H1 (cell line): ENCODE measurements around the gene MAPK14. TPM values are rescaled to one million over a fixed set of nuclear protein-coding genes. Genes with fewer than 3 reads are reported as not detected.

ENCODE experiments used
- CTCF ChIA-PET: fragments of 300-600 bp; sonication (Branson Sonifier 250); formaldehyde crosslinking; loops from one replicate; lab custom pipeline; 2021; ENCODE audit not compliant: partially characterized antibody; lab: Charles Lee
- POLR2A ChIA-PET: fragments of 300-600 bp; sonication (Branson Sonifier 250); formaldehyde crosslinking; loops from one replicate; lab custom pipeline; 2021; ENCODE audit warnings: inconsistent platforms; ENCODE audit not compliant: partially characterized antibody; lab: Charles Lee
- DNase-seq, 2 experiments: peaks; one replicate each; pipeline versions ENCODE4 v3.0.0 to v3.0.0-alpha.2; 2010 to 2022; ENCODE audit warnings: low spot score in 2 of 2, low read depth in 1 of 2, mixed read lengths in 1 of 2
- FAIRE-seq: peaks from 2 replicates; lab custom pipeline; 2011; peaks lifted over from hg19 to GRCh38; lab: Jason Lieb, UNC
- H2AFZ ChIP-seq: 2 replicates; pipeline ENCODE4 v1.8.1; 2012; ENCODE audit warnings: low read length, inconsistent platforms
- H2AK5ac ChIP-seq: 2 replicates; pipeline ENCODE4 v1.6.1; 2013; ENCODE audit warnings: low read depth, low read length
- H2BK120ac ChIP-seq: replicated peaks from 2 replicates; pipeline ENCODE3; 2013; ENCODE audit warnings: low read depth, low read length, inconsistent platforms
- H2BK12ac ChIP-seq: 2 replicates; pipeline ENCODE4 v1.6.1; 2013; ENCODE audit warnings: low read depth, low read length
- H2BK15ac ChIP-seq: 2 replicates; pipeline ENCODE4 v1.6.1; 2013; ENCODE audit warnings: low read length
- H2BK20ac ChIP-seq: 2 replicates; pipeline ENCODE4 v1.6.1; 2013; ENCODE audit warnings: low read length
- H2BK5ac ChIP-seq: 2 replicates; pipeline ENCODE4 v1.6.1; 2013; ENCODE audit warnings: low read depth, low read length
- H3K14ac ChIP-seq: 2 replicates; pipeline ENCODE4 v1.6.1; 2013; ENCODE audit warnings: inconsistent platforms; ENCODE audit not compliant: insufficient read length
- H3K18ac ChIP-seq: 2 replicates; pipeline ENCODE4 v1.6.1; 2013; ENCODE audit warnings: low read length; ENCODE audit errors: extremely low read depth
- H3K23ac ChIP-seq: 2 replicates; pipeline ENCODE4 v1.6.1; 2013; ENCODE audit warnings: inconsistent platforms; ENCODE audit not compliant: insufficient read length
- H3K23me2 ChIP-seq: 2 replicates; pipeline ENCODE4 v1.6.1; 2013; ENCODE audit warnings: low read depth, low read length
- H3K27ac ChIP-seq: 2 replicates; pipeline ENCODE4 v1.6.1; 2011; ENCODE audit warnings: low read depth, low read length, inconsistent platforms
- H3K27me3 ChIP-seq, 4 experiments: replicated peaks in 1 of 4; 1 replicate in 1 of 4; 2 replicates in 3 of 4; pipeline versions ENCODE4 v1.6.1 to v1.8.1; 2011 to 2013; ENCODE audit warnings: low read length in 3 of 4, mild to moderate bottlenecking in 3 of 4, inconsistent platforms in 2 of 4, mixed read lengths in 2 of 4, moderate library complexity in 1 of 4; ENCODE audit not compliant: control insufficient read depth in 3 of 4, insufficient read depth in 3 of 4; ENCODE audit errors: extremely low read depth in 1 of 4
- H3K36me3 ChIP-seq, 4 experiments: 2 replicates each; pipeline versions ENCODE4 v1.6.1 to v1.8.1; 2011 to 2013; ENCODE audit warnings: mild to moderate bottlenecking in 4 of 4, low read length in 3 of 4, moderate library complexity in 2 of 4, control low read depth in 1 of 4, inconsistent platforms in 1 of 4; ENCODE audit not compliant: insufficient read depth in 4 of 4, control insufficient read depth in 2 of 4
- H3K4ac ChIP-seq: replicated peaks from 2 replicates; pipeline ENCODE3; 2013; ENCODE audit warnings: low read length, low read depth, mixed read lengths, inconsistent platforms; ENCODE audit not compliant: insufficient read length
- H3K4me1 ChIP-seq, 4 experiments: replicated peaks in 1 of 4; 1 replicate in 1 of 4; 2 replicates in 3 of 4; pipeline versions ENCODE4 v1.6.1 to v1.8.1; 2011 to 2013; ENCODE audit warnings: low read length in 3 of 4, inconsistent platforms in 2 of 4, mixed read lengths in 1 of 4; ENCODE audit not compliant: insufficient read depth in 4 of 4, control insufficient read depth in 3 of 4
- H3K4me2 ChIP-seq, 2 experiments: 2 replicates each; pipeline versions ENCODE4 v1.6.1 to v1.8.1; 2011 to 2013; ENCODE audit warnings: low read depth in 2 of 2, low read length in 2 of 2, control low read depth in 1 of 2, inconsistent platforms in 1 of 2, mild to moderate bottlenecking in 1 of 2; ENCODE audit not compliant: insufficient read depth in 1 of 2
- H3K4me3 ChIP-seq, 4 experiments: fragments of 200-600, 300-600 bp in 1 of 4; sonication (generic), shearing (Covaris generic), sonication (Bioruptor Twin) in 1 of 4; 2 replicates each; pipeline versions ENCODE4 v1.5.1 to v1.8.1; 2011 to 2016; ENCODE audit warnings: low read length in 4 of 4, low read depth in 3 of 4, control low read depth in 2 of 4, inconsistent platforms in 2 of 4, mild to moderate bottlenecking in 2 of 4, mixed read lengths in 1 of 4, moderate library complexity in 1 of 4; ENCODE audit not compliant: insufficient read depth in 2 of 4; ENCODE audit errors: extremely low read depth in 1 of 4
- H3K56ac ChIP-seq: replicated peaks from 2 replicates; pipeline ENCODE3; 2013; ENCODE audit warnings: low read depth, mild to moderate bottlenecking, mixed read lengths, low read length, inconsistent platforms; ENCODE audit not compliant: insufficient read length
- H3K79me1 ChIP-seq: 2 replicates; pipeline ENCODE4 v1.6.1; 2013; ENCODE audit warnings: low read depth, low read length, control low read depth
- H3K79me2 ChIP-seq, 2 experiments: 2 replicates each; pipeline versions ENCODE4 v1.6.1 to v1.8.1; 2012 to 2013; ENCODE audit warnings: low read length in 2 of 2, mild to moderate bottlenecking in 2 of 2, inconsistent platforms in 1 of 2; ENCODE audit not compliant: insufficient read depth in 2 of 2, control insufficient read depth in 1 of 2
- H3K9ac ChIP-seq, 4 experiments: replicated peaks in 1 of 4; 1 replicate in 1 of 4; 2 replicates in 3 of 4; pipeline versions ENCODE4 v1.6.1 to v1.8.1; 2011 to 2013; ENCODE audit warnings: low read depth in 3 of 4, low read length in 3 of 4, control low read depth in 2 of 4, mild to moderate bottlenecking in 2 of 4, moderate library complexity in 2 of 4, inconsistent platforms in 1 of 4; ENCODE audit errors: extremely low read depth in 1 of 4
- H3K9me3 ChIP-seq, 2 experiments: 2 replicates each; pipeline versions ENCODE4 v1.6.1 to v1.8.1; 2012 to 2013; ENCODE audit warnings: mild to moderate bottlenecking in 2 of 2, moderate library complexity in 2 of 2, control low read depth in 1 of 2, inconsistent platforms in 1 of 2, low read depth in 1 of 2, low read length in 1 of 2, mixed read lengths in 1 of 2; ENCODE audit not compliant: insufficient read depth in 2 of 2
- H4K20me1 ChIP-seq, 2 experiments: replicated peaks in 1 of 2; 2 replicates each; pipeline versions ENCODE3 to v1.8.1; 2011 to 2013; ENCODE audit warnings: inconsistent platforms in 2 of 2, low read length in 2 of 2, mild to moderate bottlenecking in 1 of 2; ENCODE audit not compliant: insufficient read depth in 2 of 2, control insufficient read depth in 1 of 2
- H4K5ac ChIP-seq: 2 replicates; pipeline ENCODE4 v1.6.1; 2013; ENCODE audit warnings: low read length, low read depth, mixed read lengths, inconsistent platforms; ENCODE audit not compliant: insufficient read length
- H4K8ac ChIP-seq: 2 replicates; pipeline ENCODE4 v1.8.0; 2013; ENCODE audit warnings: mild to moderate bottlenecking, moderate library complexity, low read length, inconsistent platforms; ENCODE audit not compliant: insufficient read depth; ENCODE audit errors: extremely low read depth
- H4K91ac ChIP-seq: replicated peaks from 2 replicates; pipeline ENCODE3; 2013; ENCODE audit warnings: low read length, mixed read lengths, inconsistent platforms; ENCODE audit not compliant: insufficient read length
- CHD1 ChIP-seq: IDR thresholded peaks from 2 replicates; pipeline ENCODE4 v1.6.1; 2012; ENCODE audit warnings: low read depth, low read length, improper control_type of control experiment
- EP300 ChIP-seq, 2 experiments: IDR thresholded peaks; 1 replicate in 1 of 2; 2 replicates in 1 of 2; pipeline ENCODE4 v1.6.1; 2011 to 2012; ENCODE audit warnings: low read depth in 2 of 2, low read length in 2 of 2, mild to moderate bottlenecking in 2 of 2, borderline replicate concordance in 1 of 2, inconsistent platforms in 1 of 2, moderate library complexity in 1 of 2
- TAF1 ChIP-seq: IDR thresholded peaks from 2 replicates; pipeline ENCODE4 v1.6.1; 2011; ENCODE audit warnings: mild to moderate bottlenecking, low read depth, low read length
- WGBS, 2 experiments: shearing (Covaris generic) in 1 of 2; methylation state at CpG; one replicate each; pipeline versions ENCODE4 v1.1.6 to v1.1.7; 2013 to 2015; ENCODE audit warnings: low lambda C conversion rate in 2 of 2, mixed read lengths in 2 of 2, inconsistent platforms in 1 of 2, low coverage in 1 of 2, missing lambda C conversion rate in 1 of 2; ENCODE audit not compliant: insufficient replicate concordance in 2 of 2, insufficient coverage in 1 of 2, insufficient read length in 1 of 2; ENCODE audit errors: extremely low coverage in 1 of 2, missing lambda C conversion rate in 1 of 2; 5-methylcytosine and 5-hydroxymethylcytosine counted together
- polyA plus RNA-seq, 7 experiments: library from polyadenylated mRNA; depleted of rRNA in 3 of 7; stranded (reverse) in 5 of 7; unstranded in 2 of 7; fragments of >200 nt in 5 of 7; fragments of 200-250 nt in 2 of 7; gene quantifications; 1 replicate in 5 of 7; 2 replicates in 1 of 7; 4 replicates in 1 of 7; pipeline versions ENCODE4 v1.2.1 to v1.2.3, GENCODE V29; 2011 to 2013; ENCODE audit warnings: missing spikeins in 2 of 7, mixed read lengths in 2 of 7
- total RNA-seq: library from RNA; stranded (reverse); fragmentation: NEBNext Ultra II Directional; extraction: Animal tissue kit (Norgen Biotek cat#: 25700); gene quantifications from 2 replicates; pipeline ENCODE4 v1.2.1, GENCODE V29; 2021

MAPK14 gene
- total and polyA plus RNA-seq, 2 of the 8 experiments (the other 6 are each of a cell fraction or from before 2014, with no cell fraction given): 18.1 to 39.3 TPM

GRCh38 chr6:36114798-36115408, 87.3 kb downstream of the MAPK14 start:
- H2BK12ac ChIP-seq: no peak overlapping the region
- no peak overlapping the region for H2BK20ac ChIP-seq
- peaks cover 0 to 2% of the 10 kb centered on the region in 2 experiments for H4K20me1 ChIP-seq
- H2AFZ ChIP-seq: no peak overlapping the region
- H4K91ac ChIP-seq: no peak overlapping the region
- no peak overlapping the region for H2AK5ac ChIP-seq
- CTCF ChIA-PET: interaction anchor here (1.3 to 1.4 kb wide), 2 partner anchors 12 to 24 kb away, joined by 3 to 4 read pairs; no protein-coding TSS in a partner anchor
- H2BK120ac ChIP-seq: no peak overlapping the region
- TF ChIP-seq TAF1 (no peak), CHD1 (no peak), EP300 (IDR thresholded peaks at IDR 0.05; ENCODE audit: borderline replicate concordance in 1 of 2, low read depth in 2 of 2, low read length in 2 of 2) (no peak)
- H3K14ac ChIP-seq: no peak overlapping the region
- WGBS, 2 experiments: 77% methylated on average over 4 of the region's 4 CpGs; no CpG with 5 or more reads in 1 of the 2 experiments
- no peaks in the 10 kb centered on the region for H3K79me1 ChIP-seq
- H3K56ac ChIP-seq: no peak overlapping the region
- H3K36me3 ChIP-seq: peaks cover 0 to 3% (median 0%) of the 10 kb centered on the region in 4 experiments; a peak in 3 of 8 replicates
- no peak overlapping the region for H4K8ac ChIP-seq
- H3K4me3 ChIP-seq: no peak overlapping the region
- H3K4ac ChIP-seq: no peak overlapping the region
- no peaks in the 10 kb centered on the region for H3K23me2 ChIP-seq
- FAIRE-seq (no peak), DNase-seq (no peak)
- no peak overlapping the region for H3K27ac ChIP-seq
- peaks cover 0 to 6% (median 1%) of the 10 kb centered on the region in 4 experiments; a peak in 4 of 7 replicates for H3K4me1 ChIP-seq
- H4K5ac ChIP-seq: no peak overlapping the region
- POLR2A ChIA-PET: no interaction called here
- no peak overlapping the region for H3K4me2 ChIP-seq
- no peaks in the 10 kb centered on the region for H3K9me3 ChIP-seq
- no peak overlapping the region for H3K9ac ChIP-seq
- H3K18ac ChIP-seq: no peak overlapping the region
- H3K79me2 ChIP-seq: no peaks in the 10 kb centered on the region
- H2BK5ac ChIP-seq: no peak overlapping the region
- no peak overlapping the region for H3K23ac ChIP-seq
- no peak overlapping the region for H2BK15ac ChIP-seq
- H3K27me3 ChIP-seq: no peaks in the 10 kb centered on the region
